ENCODE measurements around the gene CFAP90.

CFAP90 gene

DNA sequence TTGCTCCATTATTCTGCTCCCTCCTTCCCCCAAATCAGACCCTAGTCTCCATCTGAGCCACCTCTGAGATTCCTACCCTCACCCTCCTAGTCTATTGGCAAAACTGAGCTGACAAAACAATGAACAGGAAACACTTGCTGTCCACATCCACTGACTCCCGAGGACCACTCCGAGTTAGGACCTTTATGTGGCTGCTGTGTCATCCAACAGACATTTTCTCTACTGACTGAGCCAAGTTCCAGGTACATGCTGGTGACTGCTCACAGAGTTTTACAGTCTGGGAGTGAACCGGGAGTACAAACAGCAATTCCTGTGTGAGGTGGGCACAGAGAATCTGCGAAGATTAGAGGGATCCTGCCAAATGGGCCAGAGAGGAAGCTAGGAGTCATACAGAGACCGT is 39.2 kb downstream of the CFAP90 start:
- H3K9ac ChIP-seq (ENCODE audit: low read depth in 1 of 2, low read length in 2 of 2): no peak overlapping the region
- H3K4me1 ChIP-seq (ENCODE audit: control insufficient read depth in 2 of 2, insufficient read depth in 2 of 2, low read length in 2 of 2): peaks cover 0 to 2% of the 10 kb centered on the region in 2 donors
- no peaks in the 10 kb centered on the region for H3K36me3 ChIP-seq (ENCODE audit: control insufficient read depth in 2 of 2, insufficient read depth in 2 of 2, low read length in 2 of 2)
- H3K27ac ChIP-seq (ENCODE audit: low read depth in 2 of 2, low read length in 2 of 2): no peak overlapping the region
- no peaks in the 10 kb centered on the region for H3K9me3 ChIP-seq (ENCODE audit: control insufficient read depth in 2 of 2, low read length in 2 of 2)
- no peak overlapping the region for H3K4me3 ChIP-seq (ENCODE audit: low read length in 2 of 2)
- peaks cover 0 to 5% of the 10 kb centered on the region in 2 donors for H3K27me3 ChIP-seq (ENCODE audit: control insufficient read depth in 2 of 2, insufficient read depth in 2 of 2, low read length in 2 of 2)

DNA sequence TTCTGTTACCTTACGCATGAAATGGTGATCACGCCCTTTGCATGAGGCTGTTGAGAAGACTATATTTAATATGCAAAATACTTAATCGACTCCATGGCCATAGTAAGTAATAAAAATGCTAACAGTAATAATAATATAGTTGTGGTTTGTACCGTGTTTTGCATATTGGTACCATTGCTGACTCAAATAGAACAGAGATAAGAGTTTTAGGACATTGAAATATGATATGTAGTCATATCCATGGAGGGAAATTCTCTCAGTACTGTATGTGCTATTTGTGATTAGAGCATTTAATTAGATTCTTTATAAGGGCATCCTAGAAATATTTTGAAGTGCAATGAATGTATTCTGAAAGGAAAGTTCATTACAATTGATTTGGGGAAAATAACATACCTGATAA is 41.9 kb downstream of the CFAP90 start:
- Histone ChIP-seq H3K9ac (ENCODE audit: low read depth in 1 of 2, low read length in 2 of 2) (no peak overlapping the region), H3K27me3 (ENCODE audit: control insufficient read depth in 2 of 2, insufficient read depth in 2 of 2, low read length in 2 of 2) (peaks cover 0 to 5% of the 10 kb centered on the region in 2 donors), H3K4me1 (ENCODE audit: control insufficient read depth in 2 of 2, insufficient read depth in 2 of 2, low read length in 2 of 2) (no peaks in the 10 kb centered on the region), H3K9me3 (ENCODE audit: control insufficient read depth in 2 of 2, low read length in 2 of 2) (no peaks in the 10 kb centered on the region), H3K27ac (ENCODE audit: low read depth in 2 of 2, low read length in 2 of 2) (no peak overlapping the region), H3K4me3 (ENCODE audit: low read length in 2 of 2) (no peak overlapping the region), H3K36me3 (ENCODE audit: control insufficient read depth in 2 of 2, insufficient read depth in 2 of 2, low read length in 2 of 2) (no peaks in the 10 kb centered on the region)

DNA sequence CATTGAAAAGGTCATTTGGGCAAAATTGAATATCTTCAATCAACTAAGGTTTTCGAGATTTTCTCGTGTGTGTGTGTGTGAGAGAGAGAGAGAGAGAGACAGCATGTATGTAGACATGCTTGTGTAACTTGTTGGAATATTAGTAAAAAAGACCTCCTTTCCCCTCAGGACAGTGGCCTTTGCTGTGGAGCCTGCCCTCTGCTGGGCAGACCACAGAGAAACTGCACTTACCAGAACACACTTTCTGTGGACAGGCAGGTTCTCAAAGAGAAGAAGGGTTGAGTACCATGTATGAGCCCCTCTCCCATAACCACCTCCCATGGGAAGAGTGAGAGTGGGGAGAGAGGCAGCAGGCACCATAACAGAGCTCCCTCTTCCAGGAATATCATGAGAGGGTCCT is 45.6 kb downstream of the CFAP90 start:
- no peaks in the 10 kb centered on the region for H3K36me3 ChIP-seq (ENCODE audit: control insufficient read depth in 2 of 2, insufficient read depth in 2 of 2, low read length in 2 of 2)
- no peaks in the 10 kb centered on the region for H3K27me3 ChIP-seq (ENCODE audit: control insufficient read depth in 2 of 2, insufficient read depth in 2 of 2, low read length in 2 of 2)
- no peak overlapping the region for H3K4me3 ChIP-seq (ENCODE audit: low read length in 2 of 2)
- no peak overlapping the region for H3K9ac ChIP-seq (ENCODE audit: low read depth in 1 of 2, low read length in 2 of 2)
- H3K4me1 ChIP-seq (ENCODE audit: control insufficient read depth in 2 of 2, insufficient read depth in 2 of 2, low read length in 2 of 2): no peaks in the 10 kb centered on the region
- no peaks in the 10 kb centered on the region for H3K9me3 ChIP-seq (ENCODE audit: control insufficient read depth in 2 of 2, low read length in 2 of 2)
- no peak overlapping the region for H3K27ac ChIP-seq (ENCODE audit: low read depth in 2 of 2, low read length in 2 of 2)

DNA sequence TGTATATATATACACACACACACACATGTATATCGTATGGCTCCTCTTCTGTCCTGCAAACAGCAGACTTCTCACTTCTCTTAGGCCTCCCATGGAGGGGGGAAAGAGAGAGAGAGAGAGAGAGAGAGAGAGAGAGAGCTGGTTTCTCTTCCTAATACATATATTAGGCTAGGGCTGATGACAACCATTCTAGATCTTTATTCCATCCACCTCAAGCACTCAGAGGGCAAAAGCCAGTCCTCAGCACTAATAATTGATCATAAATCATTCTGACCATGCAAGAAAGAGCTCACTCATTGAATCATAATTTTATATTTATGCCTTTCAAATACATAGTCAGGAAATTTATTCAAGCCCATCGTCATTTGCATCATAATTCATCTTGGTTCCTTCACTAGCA is 47.0 kb downstream of the CFAP90 start:
- H3K4me1 ChIP-seq (ENCODE audit: control insufficient read depth in 2 of 2, insufficient read depth in 2 of 2, low read length in 2 of 2): no peaks in the 10 kb centered on the region
- H3K36me3 ChIP-seq (ENCODE audit: control insufficient read depth in 2 of 2, insufficient read depth in 2 of 2, low read length in 2 of 2): no peaks in the 10 kb centered on the region
- no peak overlapping the region for H3K9ac ChIP-seq (ENCODE audit: low read depth in 1 of 2, low read length in 2 of 2)
- H3K27ac ChIP-seq (ENCODE audit: low read depth in 2 of 2, low read length in 2 of 2): no peak overlapping the region
- no peaks in the 10 kb centered on the region for H3K9me3 ChIP-seq (ENCODE audit: control insufficient read depth in 2 of 2, low read length in 2 of 2)
- H3K27me3 ChIP-seq (ENCODE audit: control insufficient read depth in 2 of 2, insufficient read depth in 2 of 2, low read length in 2 of 2): no peaks in the 10 kb centered on the region
- H3K4me3 ChIP-seq (ENCODE audit: low read length in 2 of 2): no peak overlapping the region

DNA sequence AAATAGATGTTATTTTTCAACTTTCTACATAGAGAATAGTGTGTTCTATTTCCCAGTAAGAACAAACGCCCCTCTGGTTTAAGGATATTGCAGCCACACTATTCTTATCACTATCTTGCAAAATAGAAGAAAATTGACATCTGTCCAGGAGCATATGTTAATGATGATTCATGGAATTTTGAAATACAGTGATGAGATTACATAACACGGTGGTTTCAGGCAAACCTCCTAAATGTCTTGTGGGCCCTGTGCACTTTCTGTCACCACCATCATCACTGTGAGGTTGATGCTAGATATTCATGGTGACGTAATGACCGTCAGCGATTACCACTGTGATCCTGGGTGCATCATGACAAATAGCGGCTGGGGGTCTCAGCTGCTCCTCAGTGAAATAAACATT is 48.1 kb downstream of the CFAP90 start:
- H3K9me3 ChIP-seq (ENCODE audit: control insufficient read depth in 2 of 2, low read length in 2 of 2): no peaks in the 10 kb centered on the region
- no peak overlapping the region for H3K27ac ChIP-seq (ENCODE audit: low read depth in 2 of 2, low read length in 2 of 2)

DNA sequence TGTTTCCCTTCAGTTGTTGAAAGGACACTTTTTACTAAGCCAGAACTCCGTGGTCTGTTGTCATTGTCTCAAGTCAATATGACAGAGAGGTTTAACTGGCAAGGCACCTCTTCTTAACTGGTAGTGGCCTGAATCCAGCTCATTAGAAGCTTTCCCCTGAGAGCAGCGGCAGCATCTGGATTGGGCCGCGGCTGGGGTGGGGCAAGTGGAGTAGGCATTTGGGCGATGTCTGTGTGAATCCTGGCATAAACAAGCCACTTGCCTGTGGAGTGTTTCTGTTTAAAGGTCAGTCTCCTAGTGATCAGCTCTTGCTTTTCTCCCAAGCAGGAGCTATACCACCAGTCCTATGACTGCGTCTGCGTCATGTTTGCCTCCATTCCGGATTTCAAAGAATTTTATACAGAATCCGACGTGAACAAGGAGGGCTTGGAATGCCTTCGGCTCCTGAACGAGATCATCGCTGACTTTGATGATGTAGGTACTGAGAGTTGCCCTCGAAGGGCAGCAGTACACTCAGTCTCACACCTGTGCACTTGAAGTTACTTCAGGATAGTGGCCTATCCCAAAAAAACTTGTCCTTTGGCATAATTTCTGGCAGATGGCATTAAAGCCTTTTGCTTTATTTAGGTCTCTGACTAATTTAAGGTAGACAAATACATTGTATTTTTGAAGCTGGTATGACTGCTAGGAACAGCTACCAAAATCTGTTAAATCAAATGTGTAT is 48.9 kb downstream of the CFAP90 start:
- Histone ChIP-seq H3K27me3 (ENCODE audit: control insufficient read depth in 2 of 2, insufficient read depth in 2 of 2, low read length in 2 of 2) (no peaks in the 10 kb centered on the region), H3K4me1 (ENCODE audit: control insufficient read depth in 2 of 2, insufficient read depth in 2 of 2, low read length in 2 of 2) (no peaks in the 10 kb centered on the region), H3K9ac (ENCODE audit: low read depth in 1 of 2, low read length in 2 of 2) (no peak overlapping the region), H3K9me3 (ENCODE audit: control insufficient read depth in 2 of 2, low read length in 2 of 2) (no peaks in the 10 kb centered on the region), H3K27ac (ENCODE audit: low read depth in 2 of 2, low read length in 2 of 2) (no peak overlapping the region), H3K36me3 (ENCODE audit: control insufficient read depth in 2 of 2, insufficient read depth in 2 of 2, low read length in 2 of 2) (no peaks in the 10 kb centered on the region), H3K4me3 (ENCODE audit: low read length in 2 of 2) (no peak overlapping the region)

More for the DNA sequence above, 48.1 kb downstream of the CFAP90 start:
- no peak overlapping the region for H3K4me3 ChIP-seq (ENCODE audit: low read length in 2 of 2)
- H3K36me3 ChIP-seq (ENCODE audit: control insufficient read depth in 2 of 2, insufficient read depth in 2 of 2, low read length in 2 of 2): no peaks in the 10 kb centered on the region
- no peak overlapping the region for H3K9ac ChIP-seq (ENCODE audit: low read depth in 1 of 2, low read length in 2 of 2)
- no peaks in the 10 kb centered on the region for H3K27me3 ChIP-seq (ENCODE audit: control insufficient read depth in 2 of 2, insufficient read depth in 2 of 2, low read length in 2 of 2)
- no peaks in the 10 kb centered on the region for H3K4me1 ChIP-seq (ENCODE audit: control insufficient read depth in 2 of 2, insufficient read depth in 2 of 2, low read length in 2 of 2)

DNA sequence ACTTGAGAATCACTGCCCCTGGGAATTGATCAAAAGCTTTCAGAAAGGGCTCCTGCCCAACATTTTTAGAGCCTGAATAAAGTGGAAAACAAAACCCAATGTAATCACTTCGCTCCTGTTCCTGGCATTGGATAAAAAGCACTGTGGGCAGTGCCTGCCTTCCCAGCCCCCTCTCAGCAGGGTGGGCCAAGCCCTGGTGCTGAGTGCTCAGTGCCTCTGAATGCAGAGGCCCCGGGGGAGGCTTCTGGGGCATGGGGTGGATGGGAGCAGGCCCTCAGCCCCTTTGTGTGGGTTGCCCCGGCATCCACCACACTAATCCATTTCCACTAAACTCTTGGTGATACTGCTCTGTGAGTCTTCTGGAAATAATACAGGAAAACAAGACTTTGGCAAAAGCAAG is 55.6 kb downstream of the CFAP90 start:
- no peak overlapping the region for H3K27ac ChIP-seq (ENCODE audit: low read depth in 2 of 2, low read length in 2 of 2)
- no peaks in the 10 kb centered on the region for H3K27me3 ChIP-seq (ENCODE audit: control insufficient read depth in 2 of 2, insufficient read depth in 2 of 2, low read length in 2 of 2)
- no peaks in the 10 kb centered on the region for H3K4me1 ChIP-seq (ENCODE audit: control insufficient read depth in 2 of 2, insufficient read depth in 2 of 2, low read length in 2 of 2)
- no peaks in the 10 kb centered on the region for H3K9me3 ChIP-seq (ENCODE audit: control insufficient read depth in 2 of 2, low read length in 2 of 2)
- H3K36me3 ChIP-seq (ENCODE audit: control insufficient read depth in 2 of 2, insufficient read depth in 2 of 2, low read length in 2 of 2): no peaks in the 10 kb centered on the region
- H3K4me3 ChIP-seq (ENCODE audit: low read length in 2 of 2): no peak overlapping the region
- H3K9ac ChIP-seq (ENCODE audit: low read depth in 1 of 2, low read length in 2 of 2): no peak overlapping the region

DNA sequence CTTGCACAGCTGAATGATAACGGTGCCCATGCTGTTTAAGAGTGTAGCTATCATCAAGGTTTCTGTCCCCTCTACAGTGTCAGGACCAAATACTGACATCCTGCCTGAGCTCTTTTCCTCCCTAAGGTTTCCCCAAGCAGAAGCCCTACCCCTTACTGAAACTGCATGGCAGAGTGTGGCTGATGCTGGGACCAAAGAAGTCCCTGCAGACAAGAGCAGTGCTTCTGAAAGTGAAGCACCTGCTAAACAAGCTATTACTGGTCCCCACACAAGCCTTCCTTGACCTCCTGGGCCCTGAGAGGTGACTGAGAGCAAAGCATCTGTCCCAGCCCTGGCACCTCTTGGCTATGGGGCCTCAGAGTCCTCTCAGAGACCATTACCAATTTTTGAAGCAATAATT is 56.1 kb downstream of the CFAP90 start:
- Histone ChIP-seq H3K27me3 (ENCODE audit: control insufficient read depth in 2 of 2, insufficient read depth in 2 of 2, low read length in 2 of 2) (no peaks in the 10 kb centered on the region), H3K9me3 (ENCODE audit: control insufficient read depth in 2 of 2, low read length in 2 of 2) (no peaks in the 10 kb centered on the region), H3K27ac (ENCODE audit: low read depth in 2 of 2, low read length in 2 of 2) (no peak overlapping the region), H3K36me3 (ENCODE audit: control insufficient read depth in 2 of 2, insufficient read depth in 2 of 2, low read length in 2 of 2) (no peaks in the 10 kb centered on the region), H3K9ac (ENCODE audit: low read depth in 1 of 2, low read length in 2 of 2) (no peak overlapping the region), H3K4me1 (ENCODE audit: control insufficient read depth in 2 of 2, insufficient read depth in 2 of 2, low read length in 2 of 2) (no peaks in the 10 kb centered on the region), H3K4me3 (ENCODE audit: low read length in 2 of 2) (no peak overlapping the region)

DNA sequence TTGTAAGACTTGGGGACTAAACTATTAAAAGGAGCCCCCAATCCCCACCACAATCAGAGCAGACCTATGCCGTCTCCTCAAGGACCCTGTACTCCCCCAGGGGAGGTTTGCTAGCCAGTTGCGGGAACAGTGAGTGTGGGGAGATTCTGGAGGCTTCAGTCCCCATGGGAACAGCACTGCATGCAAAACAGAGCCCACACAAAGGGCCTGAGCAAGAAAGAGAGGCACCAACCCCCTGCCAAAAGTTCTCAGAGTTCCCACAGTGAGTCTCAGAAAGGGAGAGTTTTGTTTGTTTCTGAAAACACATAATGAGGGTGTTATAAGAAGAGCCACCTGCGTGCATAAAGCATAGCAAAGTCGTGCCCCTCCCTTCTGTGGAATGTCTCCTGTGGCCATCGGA is 56.6 kb downstream of the CFAP90 start:
- Histone ChIP-seq H3K4me1 (ENCODE audit: control insufficient read depth in 2 of 2, insufficient read depth in 2 of 2, low read length in 2 of 2) (no peaks in the 10 kb centered on the region), H3K9me3 (ENCODE audit: control insufficient read depth in 2 of 2, low read length in 2 of 2) (no peaks in the 10 kb centered on the region), H3K9ac (ENCODE audit: low read depth in 1 of 2, low read length in 2 of 2) (no peak overlapping the region), H3K36me3 (ENCODE audit: control insufficient read depth in 2 of 2, insufficient read depth in 2 of 2, low read length in 2 of 2) (no peaks in the 10 kb centered on the region), H3K4me3 (ENCODE audit: low read length in 2 of 2) (no peak overlapping the region), H3K27ac (ENCODE audit: low read depth in 2 of 2, low read length in 2 of 2) (no peak overlapping the region), H3K27me3 (ENCODE audit: control insufficient read depth in 2 of 2, insufficient read depth in 2 of 2, low read length in 2 of 2) (no peaks in the 10 kb centered on the region)

DNA sequence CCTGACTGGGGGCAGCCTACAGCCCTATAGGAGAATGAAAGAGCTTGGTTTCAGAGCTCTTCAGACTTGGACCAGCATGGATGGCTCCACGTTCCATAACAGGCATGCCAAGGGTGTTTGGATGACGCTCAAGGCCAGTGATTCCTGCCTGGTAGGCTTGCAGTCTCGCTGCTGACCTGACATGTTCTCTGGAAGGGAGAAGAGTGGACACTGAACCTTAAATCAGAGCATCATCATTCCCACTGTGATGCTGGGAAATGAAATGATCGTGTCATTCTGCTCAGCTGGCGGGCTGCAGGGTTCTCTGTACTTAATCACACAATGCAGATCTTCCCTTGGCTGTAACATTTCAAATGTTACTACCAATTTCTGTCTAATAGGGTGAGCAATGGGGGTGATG is 57.0 kb downstream of the CFAP90 start:
- no peaks in the 10 kb centered on the region for H3K4me1 ChIP-seq (ENCODE audit: control insufficient read depth in 2 of 2, insufficient read depth in 2 of 2, low read length in 2 of 2)
- no peak overlapping the region for H3K9ac ChIP-seq (ENCODE audit: low read depth in 1 of 2, low read length in 2 of 2)
- no peaks in the 10 kb centered on the region for H3K27me3 ChIP-seq (ENCODE audit: control insufficient read depth in 2 of 2, insufficient read depth in 2 of 2, low read length in 2 of 2)
- H3K4me3 ChIP-seq (ENCODE audit: low read length in 2 of 2): no peak overlapping the region
- no peaks in the 10 kb centered on the region for H3K9me3 ChIP-seq (ENCODE audit: control insufficient read depth in 2 of 2, low read length in 2 of 2)
- no peaks in the 10 kb centered on the region for H3K36me3 ChIP-seq (ENCODE audit: control insufficient read depth in 2 of 2, insufficient read depth in 2 of 2, low read length in 2 of 2)
- no peak overlapping the region for H3K27ac ChIP-seq (ENCODE audit: low read depth in 2 of 2, low read length in 2 of 2)

DNA sequence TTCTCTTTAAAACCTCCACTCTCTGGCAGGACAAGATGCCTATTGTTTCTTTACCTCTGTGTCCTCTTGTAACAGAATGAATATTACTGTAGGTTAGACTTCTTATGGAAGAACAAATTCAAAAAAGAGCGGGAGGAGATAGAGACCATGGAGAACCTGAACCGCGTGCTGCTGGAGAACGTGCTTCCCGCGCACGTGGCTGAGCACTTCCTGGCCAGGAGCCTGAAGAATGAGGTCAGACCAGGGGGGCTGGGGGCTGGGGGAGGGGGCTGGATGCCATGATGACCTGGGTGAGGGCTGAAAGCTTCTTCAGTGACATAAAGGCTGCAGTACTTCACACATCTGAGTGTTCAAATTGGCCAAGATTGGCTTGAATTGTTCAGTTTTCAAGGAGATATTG is 61.4 kb downstream of the CFAP90 start:
- H3K9ac ChIP-seq (ENCODE audit: low read depth in 1 of 2, low read length in 2 of 2): no peak overlapping the region
- no peaks in the 10 kb centered on the region for H3K36me3 ChIP-seq (ENCODE audit: control insufficient read depth in 2 of 2, insufficient read depth in 2 of 2, low read length in 2 of 2)
- no peaks in the 10 kb centered on the region for H3K9me3 ChIP-seq (ENCODE audit: control insufficient read depth in 2 of 2, low read length in 2 of 2)
- H3K27me3 ChIP-seq (ENCODE audit: control insufficient read depth in 2 of 2, insufficient read depth in 2 of 2, low read length in 2 of 2): no peaks in the 10 kb centered on the region
- no peak overlapping the region for H3K4me3 ChIP-seq (ENCODE audit: low read length in 2 of 2)
- H3K4me1 ChIP-seq (ENCODE audit: control insufficient read depth in 2 of 2, insufficient read depth in 2 of 2, low read length in 2 of 2): no peaks in the 10 kb centered on the region
- H3K27ac ChIP-seq (ENCODE audit: low read depth in 2 of 2, low read length in 2 of 2): no peak overlapping the region

Measured in mucosa of rectum (tissue), 2 donors.